ENCODE results near the gene CTSS.

GRCh38 chr1:150765296-150765976 lies at the start of gene CTSS:
- TF ChIP-seq, protein P1, sequence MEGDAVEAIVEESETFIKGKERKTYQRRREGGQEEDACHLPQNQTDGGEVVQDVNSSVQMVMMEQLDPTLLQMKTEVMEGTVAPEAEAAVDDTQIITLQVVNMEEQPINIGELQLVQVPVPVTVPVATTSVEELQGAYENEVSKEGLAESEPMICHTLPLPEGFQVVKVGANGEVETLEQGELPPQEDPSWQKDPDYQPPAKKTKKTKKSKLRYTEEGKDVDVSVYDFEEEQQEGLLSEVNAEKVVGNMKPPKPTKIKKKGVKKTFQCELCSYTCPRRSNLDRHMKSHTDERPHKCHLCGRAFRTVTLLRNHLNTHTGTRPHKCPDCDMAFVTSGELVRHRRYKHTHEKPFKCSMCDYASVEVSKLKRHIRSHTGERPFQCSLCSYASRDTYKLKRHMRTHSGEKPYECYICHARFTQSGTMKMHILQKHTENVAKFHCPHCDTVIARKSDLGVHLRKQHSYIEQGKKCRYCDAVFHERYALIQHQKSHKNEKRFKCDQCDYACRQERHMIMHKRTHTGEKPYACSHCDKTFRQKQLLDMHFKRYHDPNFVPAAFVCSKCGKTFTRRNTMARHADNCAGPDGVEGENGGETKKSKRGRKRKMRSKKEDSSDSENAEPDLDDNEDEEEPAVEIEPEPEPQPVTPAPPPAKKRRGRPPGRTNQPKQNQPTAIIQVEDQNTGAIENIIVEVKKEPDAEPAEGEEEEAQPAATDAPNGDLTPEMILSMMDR (IDR thresholded peaks at IDR 0.05), result no peak
- no peak for TF ChIP-seq RNF2 (IDR thresholded peaks at IDR 0.05; ENCODE audit: borderline replicate concordance, low read depth)
- TF ChIP-seq USF2 (IDR thresholded peaks at IDR 0.05), result no peak
- TF ChIP-seq MAFK (IDR thresholded peaks at IDR 0.05; ENCODE audit: partially characterized antibody), result no peak
- TF ChIP-seq MAX (IDR thresholded peaks at IDR 0.05), result no peak
- no peak for TF ChIP-seq ESRRA (IDR thresholded peaks at IDR 0.05; ENCODE audit: borderline replicate concordance, low read length)
- TF ChIP-seq POLR2A (IDR thresholded peaks at IDR 0.05; ENCODE audit: low read length), result no peak
- no peak for TF ChIP-seq HOXB13 (CRISPR knock-in tag; IDR thresholded peaks at IDR 0.05; ENCODE audit: low read depth)
- no peak for TF ChIP-seq SREBF2 (IDR thresholded peaks at IDR 0.05)
- TF ChIP-seq, protein P2, sequence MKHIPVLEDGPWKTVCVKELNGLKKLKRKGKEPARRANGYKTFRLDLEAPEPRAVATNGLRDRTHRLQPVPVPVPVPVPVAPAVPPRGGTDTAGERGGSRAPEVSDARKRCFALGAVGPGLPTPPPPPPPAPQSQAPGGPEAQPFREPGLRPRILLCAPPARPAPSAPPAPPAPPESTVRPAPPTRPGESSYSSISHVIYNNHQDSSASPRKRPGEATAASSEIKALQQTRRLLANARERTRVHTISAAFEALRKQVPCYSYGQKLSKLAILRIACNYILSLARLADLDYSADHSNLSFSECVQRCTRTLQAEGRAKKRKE (CRISPR knock-in tag; IDR thresholded peaks at IDR 0.05; ENCODE audit: low read depth), result no peak
- no peak for TF ChIP-seq RAD21 (conservative IDR thresholded peaks at IDR 0.05 in 1 of 2, IDR thresholded peaks at IDR 0.05 in 1 of 2)
- no peak for TF ChIP-seq EP300 (IDR thresholded peaks at IDR 0.05)

Measured in A549 (cell line).